Keratinocyte (primary cell): ENCODE results near the gene SLC2A9. TPM values are rescaled to one million over a fixed set of nuclear protein-coding genes. Genes with fewer than 3 reads are reported as not detected.

Experiments used
- DNase-seq: peaks from one replicate; pipeline ENCODE4 v3.0.0-alpha.2; 2011; ENCODE audit warnings: low read depth, missing footprints, low spot score
- FAIRE-seq: peaks from 2 replicates; lab custom pipeline; 2011; peaks lifted over from hg19 to GRCh38; lab: Jason Lieb, UNC
- H2AFZ ChIP-seq: 2 replicates; pipeline ENCODE4 v1.6.0; 2012; ENCODE audit warnings: low read length, control low read depth, inconsistent platforms; ENCODE audit not compliant: control insufficient read depth
- H3K27ac ChIP-seq: 2 replicates; pipeline ENCODE4 v1.5.1; 2011; ENCODE audit warnings: low read length; ENCODE audit not compliant: control insufficient read depth, insufficient read depth
- H3K27me3 ChIP-seq: 3 replicates; pipeline ENCODE4 v1.6.0; 2011; ENCODE audit warnings: low read length; ENCODE audit not compliant: control insufficient read depth, insufficient read depth; ENCODE audit errors: extremely low read depth
- H3K36me3 ChIP-seq, 2 experiments: 2 replicates in 1 of 2; 3 replicates in 1 of 2; pipeline ENCODE4 v1.5.1; 2011; ENCODE audit warnings: low read length in 2 of 2, mild to moderate bottlenecking in 1 of 2; ENCODE audit not compliant: control insufficient read depth in 2 of 2, insufficient read depth in 2 of 2; ENCODE audit errors: extremely low read depth in 1 of 2
- H3K4me1 ChIP-seq: 3 replicates; pipeline ENCODE4 v1.5.1; 2011; ENCODE audit warnings: low read length; ENCODE audit not compliant: control insufficient read depth, insufficient read depth; ENCODE audit errors: extremely low read depth
- H3K4me2 ChIP-seq: 3 replicates; pipeline ENCODE4 v1.6.0; 2011; ENCODE audit warnings: low read depth, low read length; ENCODE audit not compliant: control insufficient read depth, insufficient read depth; ENCODE audit errors: extremely low read depth
- H3K4me3 ChIP-seq, 3 experiments: fragments of 200-600 bp in 1 of 3; sonication (generic) in 1 of 3; 2 replicates in 2 of 3; 3 replicates in 1 of 3; pipeline ENCODE4 v1.5.1; 2011 to 2016; ENCODE audit warnings: low read length in 3 of 3, mild to moderate bottlenecking in 3 of 3, control low read depth in 2 of 3, inconsistent platforms in 1 of 3, low read depth in 1 of 3, mixed read lengths in 1 of 3, mixed run types in 1 of 3, moderate library complexity in 1 of 3; ENCODE audit not compliant: control insufficient read depth in 2 of 3, insufficient read depth in 2 of 3; ENCODE audit errors: extremely low read depth in 1 of 3
- H3K79me2 ChIP-seq: 2 replicates; pipeline ENCODE4 v1.6.0; 2012; ENCODE audit warnings: low read length; ENCODE audit not compliant: control insufficient read depth, insufficient read depth
- H3K9ac ChIP-seq: 3 replicates; pipeline ENCODE4 v1.6.0; 2011; ENCODE audit warnings: low read length; ENCODE audit not compliant: control insufficient read depth, insufficient read depth; ENCODE audit errors: extremely low read depth
- H3K9me1 ChIP-seq: 3 replicates; pipeline ENCODE4 v1.6.0; 2011; ENCODE audit warnings: low read length; ENCODE audit not compliant: control insufficient read depth, insufficient read depth; ENCODE audit errors: extremely low read depth
- H3K9me3 ChIP-seq: 2 replicates; pipeline ENCODE4 v1.5.1; 2012; ENCODE audit warnings: low read depth, low read length; ENCODE audit not compliant: control insufficient read depth
- H4K20me1 ChIP-seq: 3 replicates; pipeline ENCODE4 v1.6.0; 2011; ENCODE audit warnings: low read length; ENCODE audit not compliant: control insufficient read depth, insufficient read depth; ENCODE audit errors: extremely low read depth
- EZH2 ChIP-seq: IDR thresholded peaks from one replicate; pipeline ENCODE4 v1.6.1; 2012; ENCODE audit warnings: inconsistent platforms, mild to moderate bottlenecking, low read length, moderate library complexity
- dilution Hi-C: fragments of 300-500 bp; cut with MboI; formaldehyde crosslinking; loops from one replicate; pipeline ENCODE4 v1.7.0; 2020; ENCODE audit warnings: low sequenced_read_pairs; ENCODE audit not compliant: extremely low pct_ligation_motif_present
- polyA plus RNA-seq, 5 experiments: library from polyadenylated mRNA; depleted of rRNA in 3 of 5; stranded (reverse) in 3 of 5; stranded (forward) in 1 of 5; unstranded in 1 of 5; fragments of >200 nt; gene quantifications; 1 replicate in 1 of 5; 2 replicates in 3 of 5; 3 replicates in 1 of 5; pipeline versions ENCODE4 v1.2.1 to v1.2.3, GENCODE V29; 2011 to 2012; ENCODE audit warnings: missing spikeins in 2 of 5, low read depth in 1 of 5, low replicate concordance in 1 of 5
- TF ChIP-seq, protein P1 (sequence below), 3 experiments: IDR thresholded peaks in 1 of 3; conservative IDR thresholded peaks in 1 of 3; optimal IDR thresholded peaks in 1 of 3; 2 replicates in 2 of 3; 3 replicates in 1 of 3; pipeline versions ENCODE3 to v1.5.1; 2011; ENCODE audit warnings: low read length in 3 of 3, mild to moderate bottlenecking in 3 of 3, moderate library complexity in 2 of 3, control low read depth in 1 of 3, inconsistent platforms in 1 of 3; ENCODE audit not compliant: insufficient read depth in 2 of 3; ENCODE audit errors: extremely low read depth in 1 of 3

SLC2A9 gene
- polyA plus RNA-seq, 1 donor (not counting 4 experiments of a cell fraction or from before 2014, with no cell fraction given): 37.3 TPM

DNA sequence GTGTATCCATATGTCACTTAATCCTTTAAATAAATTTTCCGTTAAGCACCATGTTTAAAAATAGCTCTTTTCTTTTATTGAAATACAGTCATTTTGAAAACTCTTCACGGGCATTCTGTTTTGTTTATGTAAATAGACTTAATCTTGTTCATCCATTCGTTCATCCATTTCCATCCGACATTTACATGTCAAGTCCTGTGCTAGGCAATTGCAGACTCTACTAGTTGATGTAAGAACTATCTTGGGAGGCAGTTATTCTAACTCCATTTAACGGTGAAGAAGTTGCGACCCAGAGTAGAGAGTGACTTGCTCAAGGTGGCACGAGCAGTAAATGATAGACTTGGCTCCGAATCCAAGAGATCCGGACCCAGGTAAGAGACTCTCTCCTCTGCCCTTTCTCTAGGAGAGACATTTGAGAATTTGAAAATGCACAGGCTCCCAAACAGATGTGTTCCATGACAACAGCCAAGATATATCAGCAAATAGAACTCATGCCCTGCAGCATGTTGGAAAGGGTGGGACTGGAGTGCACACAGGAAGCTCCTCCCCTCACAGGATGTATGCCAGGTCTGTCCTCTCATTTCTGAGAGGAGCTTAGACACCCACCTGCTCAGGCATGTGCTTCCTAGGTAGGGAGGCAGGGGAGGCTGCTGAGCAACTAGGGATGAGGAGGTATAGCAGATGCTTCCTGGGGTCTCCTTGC lies 175.4 kb downstream of the SLC2A9 start:
- no peak overlapping the region for H3K4me2 ChIP-seq
- no peaks in the 10 kb centered on the region for H3K27me3 ChIP-seq
- no peak for DNase-seq
- H4K20me1 ChIP-seq: no peaks in the 10 kb centered on the region
- no peaks in the 10 kb centered on the region for H3K9me3 ChIP-seq
- no peak for TF ChIP-seq EZH2
- TF ChIP-seq, protein P1, sequence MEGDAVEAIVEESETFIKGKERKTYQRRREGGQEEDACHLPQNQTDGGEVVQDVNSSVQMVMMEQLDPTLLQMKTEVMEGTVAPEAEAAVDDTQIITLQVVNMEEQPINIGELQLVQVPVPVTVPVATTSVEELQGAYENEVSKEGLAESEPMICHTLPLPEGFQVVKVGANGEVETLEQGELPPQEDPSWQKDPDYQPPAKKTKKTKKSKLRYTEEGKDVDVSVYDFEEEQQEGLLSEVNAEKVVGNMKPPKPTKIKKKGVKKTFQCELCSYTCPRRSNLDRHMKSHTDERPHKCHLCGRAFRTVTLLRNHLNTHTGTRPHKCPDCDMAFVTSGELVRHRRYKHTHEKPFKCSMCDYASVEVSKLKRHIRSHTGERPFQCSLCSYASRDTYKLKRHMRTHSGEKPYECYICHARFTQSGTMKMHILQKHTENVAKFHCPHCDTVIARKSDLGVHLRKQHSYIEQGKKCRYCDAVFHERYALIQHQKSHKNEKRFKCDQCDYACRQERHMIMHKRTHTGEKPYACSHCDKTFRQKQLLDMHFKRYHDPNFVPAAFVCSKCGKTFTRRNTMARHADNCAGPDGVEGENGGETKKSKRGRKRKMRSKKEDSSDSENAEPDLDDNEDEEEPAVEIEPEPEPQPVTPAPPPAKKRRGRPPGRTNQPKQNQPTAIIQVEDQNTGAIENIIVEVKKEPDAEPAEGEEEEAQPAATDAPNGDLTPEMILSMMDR (optimal IDR thresholded peaks at IDR 0.05 in 1 of 3, IDR thresholded peaks at IDR 0.05 in 1 of 3, conservative IDR thresholded peaks at IDR 0.05 in 1 of 3; ENCODE audit: extremely low read depth in 1 of 3, insufficient read depth in 2 of 3, low read length in 3 of 3): no peak
- H3K79me2 ChIP-seq: no peaks in the 10 kb centered on the region
- no peaks in the 10 kb centered on the region for H3K9me1 ChIP-seq
- no peaks in the 10 kb centered on the region for H3K4me1 ChIP-seq
- H3K9ac ChIP-seq: no peak overlapping the region
- dilution Hi-C loops: no loop called here
- peaks cover 0 to 4% of the 10 kb centered on the region in 2 experiments for H3K36me3 ChIP-seq
- no peak for FAIRE-seq
- no peak overlapping the region for H2AFZ ChIP-seq
- H3K4me3 ChIP-seq: no peak overlapping the region
- H3K27ac ChIP-seq: no peak overlapping the region

DNA sequence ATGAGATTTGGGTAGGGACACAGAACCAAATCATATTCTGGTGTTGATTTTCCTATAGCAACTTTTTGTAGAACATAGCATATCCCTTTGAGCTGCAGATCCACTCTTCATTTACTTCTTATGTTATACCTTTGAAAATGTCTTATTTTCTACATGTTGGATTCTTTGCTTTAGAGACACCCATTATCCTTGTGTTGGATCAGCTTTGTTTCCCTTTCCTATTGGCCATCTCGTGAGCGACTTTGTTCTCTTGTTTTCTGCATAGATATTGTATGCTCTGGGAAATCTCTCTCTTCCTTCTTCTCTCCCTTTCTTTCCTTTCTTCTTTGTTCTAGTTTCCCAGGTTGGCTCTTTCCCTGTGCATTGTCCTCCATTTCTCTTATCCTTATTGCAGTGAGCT lies 180.2 kb downstream of the SLC2A9 start:
- Histone ChIP-seq H3K4me1 (no peaks in the 10 kb centered on the region), H3K9me1 (no peaks in the 10 kb centered on the region), H3K27ac (no peak overlapping the region), H3K9me3 (no peaks in the 10 kb centered on the region), H3K79me2 (no peaks in the 10 kb centered on the region), H3K36me3 (no peaks in the 10 kb centered on the region), H3K4me2 (no peak overlapping the region), H3K9ac (no peak overlapping the region), H3K4me3 (no peak overlapping the region), H2AFZ (no peak overlapping the region), H3K27me3 (no peaks in the 10 kb centered on the region), H4K20me1 (no peaks in the 10 kb centered on the region)
- no peak for FAIRE-seq
- TF ChIP-seq, protein P1 (optimal IDR thresholded peaks at IDR 0.05 in 1 of 3, IDR thresholded peaks at IDR 0.05 in 1 of 3, conservative IDR thresholded peaks at IDR 0.05 in 1 of 3; ENCODE audit: extremely low read depth in 1 of 3, insufficient read depth in 2 of 3, low read length in 3 of 3): no peak
- no peak for TF ChIP-seq EZH2
- no peak for DNase-seq
- dilution Hi-C loops: no loop called here
